Esophagus (tissue), 2 donors: ENCODE data around the gene DUSP28. TPM values are rescaled to one million over a fixed set of nuclear protein-coding genes. Genes with fewer than 3 reads are reported as not detected.

ENCODE experiments used
- H3K27ac ChIP-seq, 2 donors: one replicate each; pipeline ENCODE4 v1.5.1; 2013; ENCODE audit warnings: low read depth in 2 of 2, mild to moderate bottlenecking in 2 of 2, inconsistent platforms in 1 of 2, low read length in 1 of 2, moderate library complexity in 1 of 2
- H3K27me3 ChIP-seq, 2 donors: one replicate each; pipeline ENCODE4 v1.6.1; 2013; ENCODE audit warnings: low read length in 2 of 2, control low read depth in 1 of 2, mild to moderate bottlenecking in 1 of 2; ENCODE audit not compliant: insufficient read depth in 2 of 2, control insufficient read depth in 1 of 2
- H3K36me3 ChIP-seq, 2 donors: one replicate each; pipeline ENCODE4 v1.6.1; 2013; ENCODE audit warnings: low read length in 1 of 2; ENCODE audit not compliant: control insufficient read depth in 2 of 2, insufficient read depth in 2 of 2
- H3K4me1 ChIP-seq, 2 donors: one replicate each; pipeline ENCODE4 v1.6.1; 2013; ENCODE audit warnings: low read length in 1 of 2; ENCODE audit not compliant: control insufficient read depth in 2 of 2, insufficient read depth in 2 of 2
- H3K4me3 ChIP-seq, 2 donors: one replicate each; pipeline ENCODE4 v1.5.1; 2013; ENCODE audit warnings: low read length in 2 of 2, mild to moderate bottlenecking in 2 of 2, low read depth in 1 of 2, moderate library complexity in 1 of 2
- H3K9me3 ChIP-seq, 2 donors: one replicate each; pipeline ENCODE4 v1.6.1; 2013; ENCODE audit warnings: mild to moderate bottlenecking in 2 of 2, low read depth in 1 of 2, low read length in 1 of 2, moderate library complexity in 1 of 2; ENCODE audit not compliant: control insufficient read depth in 2 of 2, insufficient read depth in 1 of 2
- WGBS, 2 donors: extraction: QIAGEN DNeasy Blood & Tissue Kit; methylation state at CpG; one replicate each; pipeline ENCODE4 v1.1.7; 2013; 5-methylcytosine and 5-hydroxymethylcytosine counted together
- polyA plus RNA-seq, 2 donors: library from polyadenylated mRNA; stranded (reverse); fragments of 200-250 nt; gene quantifications; one replicate each; pipeline ENCODE4 v1.2.3, GENCODE V29; 2013
- donor health status: healthy with polysubstance abuse.
- donor health status: Bipolar disorder and iron deficiency.

Gene DUSP28
- polyA plus RNA-seq, 2 donors = 3.5 to 3.8 TPM

GRCh38 chr2:240539906-240540305 is 20.3 kb upstream of the DUSP28 start:
- no peak overlapping the region for H3K4me3 ChIP-seq
- H3K36me3 ChIP-seq = peaks cover 0 to 3% of the 10 kb centered on the region in 2 donors
- H3K27ac ChIP-seq = no peak overlapping the region
- H3K27me3 ChIP-seq = no peaks in the 10 kb centered on the region
- no peaks in the 10 kb centered on the region for H3K9me3 ChIP-seq
- no peaks in the 10 kb centered on the region for H3K4me1 ChIP-seq

GRCh38 chr2:240551288-240551687 is 8.9 kb upstream of the DUSP28 start:
- Histone ChIP-seq H3K27ac (peak overlapping the region in 1 of 2 donors; percentile 78), H3K4me3 (no peak overlapping the region), H3K36me3 (peaks cover 8 to 9% of the 10 kb centered on the region in 2 donors), H3K27me3 (no peaks in the 10 kb centered on the region), H3K4me1 (no peaks in the 10 kb centered on the region), H3K9me3 (no peaks in the 10 kb centered on the region)
- 78 to 85% methylated on average over 4 of the region's 4 CpGs for WGBS, 2 donors

DNA sequence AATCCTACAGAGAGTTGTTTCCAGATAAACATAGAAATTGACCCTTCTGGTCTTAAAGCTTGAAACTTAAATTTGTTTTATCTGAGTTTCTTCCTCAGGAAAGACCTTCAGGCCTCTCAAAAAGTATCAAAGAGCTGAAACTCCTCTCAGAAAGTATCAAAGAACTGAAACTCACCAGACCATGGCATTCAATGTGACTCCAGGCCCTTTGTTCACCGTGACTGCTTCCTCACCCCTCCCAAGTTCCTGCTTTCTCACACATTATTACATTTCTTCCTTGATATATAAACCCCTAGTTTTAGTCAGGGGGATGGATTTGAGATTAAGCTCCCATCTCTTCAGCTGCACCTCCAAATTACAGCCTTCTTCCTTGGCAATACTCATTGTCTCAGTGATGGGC is 8.3 kb upstream of the DUSP28 start:
- Histone ChIP-seq H3K9me3 (no peaks in the 10 kb centered on the region), H3K27me3 (no peaks in the 10 kb centered on the region), H3K36me3 (peaks cover 8 to 9% of the 10 kb centered on the region in 2 donors), H3K27ac (peak overlapping the region in 1 of 2 donors; percentile 78), H3K4me1 (peaks cover 0 to 3% of the 10 kb centered on the region in 2 donors), H3K4me3 (no peak overlapping the region)
- WGBS, 2 donors = 37 to 45% methylated on average over 1 of the region's 1 CpG

- 88 to 93% methylated on average over 7 of the region's 7 CpGs for WGBS, 2 donors
- Histone ChIP-seq H3K36me3 (peaks cover 8 to 9% of the 10 kb centered on the region in 2 donors), H3K27ac (no peak overlapping the region), H3K4me3 (no peak overlapping the region), H3K4me1 (peaks cover 7 to 17% of the 10 kb centered on the region in 2 donors), H3K9me3 (no peaks in the 10 kb centered on the region), H3K27me3 (no peaks in the 10 kb centered on the region)
Observed at GRCh38 chr2:240553956-240554480, 6.1 kb upstream of the DUSP28 start.

DNA sequence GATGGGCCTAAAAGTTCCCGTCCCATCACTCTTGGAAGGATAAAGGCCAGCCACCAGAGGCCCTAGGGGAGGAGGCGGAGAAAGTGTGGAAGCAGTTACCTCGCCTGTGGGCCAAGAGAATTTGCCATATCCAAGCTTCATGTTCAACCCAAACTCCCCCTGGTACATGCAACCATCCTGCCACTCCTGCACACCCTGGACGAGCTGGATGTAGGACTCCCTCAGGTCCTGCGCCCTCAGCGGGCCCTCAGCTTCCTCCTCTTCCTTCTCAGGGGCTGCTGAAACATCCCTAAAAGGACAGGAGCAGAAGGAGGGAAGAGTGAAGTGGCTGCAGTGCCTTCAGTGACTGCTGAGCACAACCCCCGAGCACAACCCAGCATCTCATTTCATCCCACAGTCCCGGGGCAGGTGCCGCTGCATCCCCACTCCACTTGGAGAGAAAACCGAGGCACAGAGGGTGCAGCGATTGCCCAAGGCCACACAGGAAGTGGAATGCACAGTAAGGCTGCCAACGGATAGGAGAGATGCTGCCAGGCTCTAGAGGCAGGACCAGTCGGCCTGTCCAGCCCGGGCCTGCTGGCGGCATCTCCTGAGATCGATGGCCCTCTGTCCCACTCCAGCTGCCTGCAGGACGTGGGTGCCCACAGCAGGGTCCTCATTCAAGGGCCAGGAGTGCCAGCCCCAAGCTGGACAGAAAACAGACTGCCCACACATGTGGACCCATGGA is 5.2 kb upstream of the DUSP28 start:
- WGBS, 2 donors = 90 to 92% methylated on average over 17 of the region's 17 CpGs
- H3K27ac ChIP-seq = no peak overlapping the region
- no peaks in the 10 kb centered on the region for H3K9me3 ChIP-seq
- no peak overlapping the region for H3K4me3 ChIP-seq
- H3K4me1 ChIP-seq = peaks cover 11 to 23% of the 10 kb centered on the region in 2 donors
- no peaks in the 10 kb centered on the region for H3K27me3 ChIP-seq
- peaks cover 8 to 9% of the 10 kb centered on the region in 2 donors for H3K36me3 ChIP-seq

DNA sequence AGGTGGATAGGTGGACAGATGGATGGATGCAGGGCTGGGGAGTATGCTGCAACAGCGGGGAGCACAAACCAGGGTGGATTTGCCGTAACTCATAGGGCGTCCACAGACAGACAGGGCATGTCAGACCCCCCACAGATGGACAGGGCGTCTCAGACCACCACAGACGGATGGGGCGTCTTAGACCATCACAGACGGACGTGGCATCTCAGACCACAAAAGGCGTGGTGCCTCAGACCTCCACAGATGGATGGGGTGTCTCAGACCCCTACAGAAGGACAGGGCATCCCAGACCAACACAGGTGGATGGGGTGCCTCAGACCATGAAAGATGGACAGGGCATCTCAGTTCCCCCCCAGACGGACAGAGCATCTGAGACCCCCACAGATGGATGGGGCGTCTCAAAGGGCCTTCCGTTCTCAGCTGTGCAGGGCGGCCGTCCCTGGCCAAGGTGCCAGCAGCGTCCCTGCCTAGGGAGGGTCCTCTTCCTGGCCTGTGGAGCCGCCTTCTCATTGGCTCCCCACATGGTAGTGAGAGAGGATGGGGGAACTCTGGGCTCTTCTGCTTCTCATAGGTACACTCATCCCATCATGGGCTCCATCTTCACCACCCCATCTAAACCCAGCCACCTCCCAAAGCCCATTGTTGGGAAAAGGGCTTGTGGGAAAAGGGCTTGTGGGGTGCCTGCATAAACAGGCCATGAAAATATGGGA is 4.5 kb upstream of the DUSP28 start:
- Histone ChIP-seq H3K4me3 (no peak overlapping the region), H3K9me3 (no peaks in the 10 kb centered on the region), H3K4me1 (peaks cover 11 to 23% of the 10 kb centered on the region in 2 donors), H3K27me3 (no peaks in the 10 kb centered on the region), H3K27ac (no peak overlapping the region), H3K36me3 (peaks cover 8 to 9% of the 10 kb centered on the region in 2 donors)
- WGBS, 2 donors = 95 to 96% methylated on average over 16 of the region's 16 CpGs

DNA sequence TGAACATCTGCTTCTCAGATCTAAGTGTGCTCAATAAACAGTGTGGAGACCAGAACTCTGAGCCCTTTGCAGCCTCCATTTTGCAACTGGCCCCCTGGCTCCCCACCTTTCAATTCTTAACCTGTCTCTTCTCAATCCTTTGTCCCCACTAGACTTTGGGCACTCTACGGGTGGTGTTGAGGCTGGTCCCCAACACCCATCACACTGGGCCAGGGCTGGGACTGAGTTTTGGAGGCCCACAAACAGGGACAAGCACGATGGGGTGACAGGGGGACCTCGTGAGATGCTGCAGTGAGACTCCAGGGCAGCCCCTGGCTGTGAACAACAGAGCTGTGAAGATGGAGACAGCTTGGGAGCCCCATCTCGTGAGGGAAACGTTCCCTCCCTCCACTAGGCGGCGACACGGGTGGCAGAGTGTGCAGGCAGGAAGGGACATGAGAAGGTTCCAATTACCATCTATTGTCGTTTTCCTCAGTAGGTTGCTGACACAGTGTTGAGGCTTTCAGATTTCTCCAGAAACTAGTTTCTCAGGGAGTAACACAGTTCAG is 3.5 kb upstream of the DUSP28 start:
- H3K36me3 ChIP-seq = peaks cover 4 to 8% of the 10 kb centered on the region in 2 donors
- no peaks in the 10 kb centered on the region for H3K9me3 ChIP-seq
- H3K4me1 ChIP-seq = peaks cover 11 to 23% of the 10 kb centered on the region in 2 donors
- no peak overlapping the region for H3K27ac ChIP-seq
- peak overlapping the region in 1 of 2 donors; percentile 56 for H3K4me3 ChIP-seq
- H3K27me3 ChIP-seq = no peaks in the 10 kb centered on the region
- 50 to 55% methylated on average over 9 of the region's 9 CpGs for WGBS, 2 donors

GRCh38 chr2:240557101-240557751 is 2.9 kb upstream of the DUSP28 start:
- Histone ChIP-seq H3K4me1 (peaks cover 11 to 23% of the 10 kb centered on the region in 2 donors), H3K4me3 (peak overlapping the region; percentile 33 to 56), H3K9me3 (no peaks in the 10 kb centered on the region), H3K27ac (no peak overlapping the region), H3K27me3 (no peaks in the 10 kb centered on the region), H3K36me3 (peaks cover 2 to 8% of the 10 kb centered on the region in 2 donors)
- 26 to 29% methylated on average over 48 to 51 of the region's 51 CpGs for WGBS, 2 donors

- peaks cover 2 to 7% of the 10 kb centered on the region in 2 donors for H3K36me3 ChIP-seq
- peak within 1 kb of the TSS; percentile 33 to 56 for H3K4me3 ChIP-seq
- H3K9me3 ChIP-seq = no peaks in the 10 kb centered on the region
- no peaks in the 10 kb centered on the region for H3K27me3 ChIP-seq
- no peak within 1 kb of the TSS for H3K27ac ChIP-seq
- WGBS, 2 donors = 5 to 7% methylated on average over 22 to 47 of the region's 47 CpGs
- peaks cover 11 to 23% of the 10 kb centered on the region in 2 donors for H3K4me1 ChIP-seq
Observed at GRCh38 chr2:240557808-240558207, 2.3 kb upstream of the DUSP28 start, which contains the start of gene ANKMY1. TSS of gene ANKMY1 (minus strand) at chr2:240557988. CDS start at chr2:240557335, 653 bp downstream.
